ENCODE data around the gene ARSB.

GRCh38 chr5:78968781-78969180, 16.3 kb downstream of the ARSB start:
- TF ChIP-seq CTCF (conservative IDR thresholded peaks at IDR 0.05; ENCODE audit: low read length) (no peak), EZH2phosphoT487 (IDR thresholded peaks at IDR 0.05; ENCODE audit: borderline replicate concordance, low read depth, low read length) (no peak)

Measured in OCI-LY7 (cell line).